HCT116 (cell line): ENCODE results near the gene MND1.

ENCODE experiments used
- CEBPB ChIP-seq: IDR thresholded peaks from 2 replicates; pipeline ENCODE4 v1.6.1; 2012; ENCODE audit warnings: low read depth
- CTCF ChIP-seq, 3 experiments: fragments of 200-600 bp in 1 of 3; sonication (generic) in 1 of 3; IDR thresholded peaks in 2 of 3; conservative IDR thresholded peaks in 1 of 3; 2 replicates each; pipeline ENCODE4 v1.5.1; 2012 to 2017; ENCODE audit warnings: low read depth in 2 of 3, low read length in 2 of 3, antibody characterized with exemption in 1 of 3, borderline replicate concordance in 1 of 3, control low read depth in 1 of 3, mild to moderate bottlenecking in 1 of 3, mixed read lengths in 1 of 3, mixed run types in 1 of 3, moderate library complexity in 1 of 3; ENCODE audit not compliant: insufficient read depth in 1 of 3
- EZH2 ChIP-seq: fragments of 200-600 bp; sonication (generic); IDR thresholded peaks from 2 replicates; pipeline ENCODE4 v1.6.1; 2017; ENCODE audit warnings: antibody characterized with exemption, mixed run types
- EZH2phosphoT487 ChIP-seq: fragments of 200-600 bp; IDR thresholded peaks from 2 replicates; pipeline ENCODE4 v1.6.1; 2018; ENCODE audit warnings: antibody characterized with exemption, borderline replicate concordance
- POLR2A ChIP-seq: IDR thresholded peaks from 2 replicates; pipeline ENCODE4 v1.7.0; 2011; ENCODE audit warnings: borderline replicate concordance; ENCODE audit not compliant: insufficient read depth, insufficient read length; ENCODE audit errors: extremely low read depth
- POLR2AphosphoS5 ChIP-seq: IDR thresholded peaks from 2 replicates; pipeline ENCODE4 v1.6.1; 2011; ENCODE audit warnings: mild to moderate bottlenecking, low read depth, low read length, moderate library complexity
- SIN3A ChIP-seq: IDR thresholded peaks from 2 replicates; pipeline ENCODE4 v1.6.1; 2012; ENCODE audit warnings: low read depth
- SP1 ChIP-seq: IDR thresholded peaks from 2 replicates; pipeline ENCODE4 v1.6.1; 2012; ENCODE audit warnings: low read depth

GRCh38 chr4:153407906-153408305 lies 63.4 kb downstream of the MND1 start:
- no peak for TF ChIP-seq EZH2phosphoT487
- TF ChIP-seq SIN3A, result no peak
- no peak for TF ChIP-seq CTCF (IDR thresholded peaks at IDR 0.05 in 2 of 3, conservative IDR thresholded peaks at IDR 0.05 in 1 of 3; ENCODE audit: borderline replicate concordance in 1 of 3, insufficient read depth in 1 of 3, low read depth in 2 of 3, low read length in 2 of 3)
- TF ChIP-seq SP1, result no peak
- no peak for TF ChIP-seq POLR2AphosphoS5
- TF ChIP-seq EZH2, result no peak
- TF ChIP-seq CEBPB, result no peak
- no peak for TF ChIP-seq POLR2A
